Endometrium (tissue), 2 donors: ENCODE results near the gene INPPL1.
"Not testable (repeated sequence)": the region's sequence is repeated elsewhere in the genome, so short reads cannot be mapped to it uniquely, and the experiment has no call there.

Experiments
- FAIRE-seq: peaks from 2 replicates; lab custom pipeline; 2012; peaks lifted over from hg19 to GRCh38; lab: Jason Lieb, UNC
- donor health status: control.
- donor health status: control.

INPPL1 gene, protein sequence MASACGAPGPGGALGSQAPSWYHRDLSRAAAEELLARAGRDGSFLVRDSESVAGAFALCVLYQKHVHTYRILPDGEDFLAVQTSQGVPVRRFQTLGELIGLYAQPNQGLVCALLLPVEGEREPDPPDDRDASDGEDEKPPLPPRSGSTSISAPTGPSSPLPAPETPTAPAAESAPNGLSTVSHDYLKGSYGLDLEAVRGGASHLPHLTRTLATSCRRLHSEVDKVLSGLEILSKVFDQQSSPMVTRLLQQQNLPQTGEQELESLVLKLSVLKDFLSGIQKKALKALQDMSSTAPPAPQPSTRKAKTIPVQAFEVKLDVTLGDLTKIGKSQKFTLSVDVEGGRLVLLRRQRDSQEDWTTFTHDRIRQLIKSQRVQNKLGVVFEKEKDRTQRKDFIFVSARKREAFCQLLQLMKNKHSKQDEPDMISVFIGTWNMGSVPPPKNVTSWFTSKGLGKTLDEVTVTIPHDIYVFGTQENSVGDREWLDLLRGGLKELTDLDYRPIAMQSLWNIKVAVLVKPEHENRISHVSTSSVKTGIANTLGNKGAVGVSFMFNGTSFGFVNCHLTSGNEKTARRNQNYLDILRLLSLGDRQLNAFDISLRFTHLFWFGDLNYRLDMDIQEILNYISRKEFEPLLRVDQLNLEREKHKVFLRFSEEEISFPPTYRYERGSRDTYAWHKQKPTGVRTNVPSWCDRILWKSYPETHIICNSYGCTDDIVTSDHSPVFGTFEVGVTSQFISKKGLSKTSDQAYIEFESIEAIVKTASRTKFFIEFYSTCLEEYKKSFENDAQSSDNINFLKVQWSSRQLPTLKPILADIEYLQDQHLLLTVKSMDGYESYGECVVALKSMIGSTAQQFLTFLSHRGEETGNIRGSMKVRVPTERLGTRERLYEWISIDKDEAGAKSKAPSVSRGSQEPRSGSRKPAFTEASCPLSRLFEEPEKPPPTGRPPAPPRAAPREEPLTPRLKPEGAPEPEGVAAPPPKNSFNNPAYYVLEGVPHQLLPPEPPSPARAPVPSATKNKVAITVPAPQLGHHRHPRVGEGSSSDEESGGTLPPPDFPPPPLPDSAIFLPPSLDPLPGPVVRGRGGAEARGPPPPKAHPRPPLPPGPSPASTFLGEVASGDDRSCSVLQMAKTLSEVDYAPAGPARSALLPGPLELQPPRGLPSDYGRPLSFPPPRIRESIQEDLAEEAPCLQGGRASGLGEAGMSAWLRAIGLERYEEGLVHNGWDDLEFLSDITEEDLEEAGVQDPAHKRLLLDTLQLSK

DNA sequence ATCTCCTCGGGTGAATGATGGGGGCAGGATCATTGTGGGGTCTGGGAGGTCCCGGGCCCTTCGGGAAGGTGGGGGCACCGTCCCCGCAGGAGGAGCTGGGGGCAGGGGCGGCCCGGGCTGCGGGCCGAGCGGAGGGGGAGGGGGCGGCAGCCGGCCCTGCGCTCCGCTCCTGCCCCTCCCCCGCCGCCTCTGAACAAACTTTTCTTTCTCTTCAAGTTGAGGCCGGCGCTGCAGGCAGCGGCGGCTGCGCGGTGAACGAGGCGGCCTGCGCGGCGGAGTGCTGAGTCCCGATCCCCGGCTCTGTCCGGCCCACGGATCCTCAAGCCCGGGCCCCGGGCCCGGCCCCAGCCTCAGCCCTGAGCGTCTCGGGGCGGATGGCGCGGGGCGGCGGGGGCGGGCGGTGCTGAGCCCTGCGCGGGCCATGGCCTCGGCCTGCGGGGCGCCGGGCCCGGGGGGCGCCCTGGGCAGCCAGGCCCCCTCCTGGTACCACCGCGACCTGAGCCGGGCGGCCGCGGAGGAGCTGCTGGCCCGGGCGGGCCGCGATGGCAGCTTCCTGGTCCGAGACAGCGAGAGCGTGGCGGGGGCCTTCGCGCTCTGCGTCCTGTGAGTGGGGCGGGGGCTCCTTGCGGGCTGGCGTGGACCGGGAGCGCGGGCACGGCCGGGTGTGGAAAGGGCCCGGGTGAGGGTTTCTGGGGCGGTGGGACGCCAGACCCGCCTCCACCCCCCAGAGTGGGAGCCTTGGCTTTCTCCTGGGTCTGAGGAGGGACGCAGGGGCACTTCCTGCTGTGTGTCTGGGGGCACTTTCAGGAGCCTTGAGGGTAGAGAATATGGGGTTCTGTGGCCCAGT lies at the start of gene INPPL1:
Gene INPPL1, plus strand, starts transcription at position 204 of the 847 bp plus-strand sequence. Its CDS starts 218 bp downstream, at position 422.
- no peak for FAIRE-seq

DNA sequence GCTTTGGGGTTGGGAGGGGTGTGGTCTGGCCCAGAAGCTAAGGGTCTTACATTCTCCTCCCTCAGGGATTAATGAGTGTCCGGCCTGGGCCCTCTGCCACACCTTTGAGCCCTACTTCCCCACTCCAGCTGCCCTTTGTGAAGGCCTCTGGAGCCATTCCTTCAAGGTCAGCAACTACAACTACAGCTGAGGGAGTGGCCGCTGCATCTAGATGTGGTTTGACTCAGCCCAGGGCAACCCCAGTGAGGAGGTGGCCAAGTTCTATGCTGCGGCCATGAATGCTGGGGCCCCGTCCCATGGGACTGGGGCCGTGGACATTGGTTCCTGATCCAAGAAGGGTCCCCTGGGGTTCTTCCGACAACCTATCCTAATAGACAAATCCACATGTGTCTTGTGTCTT lies 46.9 kb upstream of the INPPL1 start:
- no peak for FAIRE-seq

DNA sequence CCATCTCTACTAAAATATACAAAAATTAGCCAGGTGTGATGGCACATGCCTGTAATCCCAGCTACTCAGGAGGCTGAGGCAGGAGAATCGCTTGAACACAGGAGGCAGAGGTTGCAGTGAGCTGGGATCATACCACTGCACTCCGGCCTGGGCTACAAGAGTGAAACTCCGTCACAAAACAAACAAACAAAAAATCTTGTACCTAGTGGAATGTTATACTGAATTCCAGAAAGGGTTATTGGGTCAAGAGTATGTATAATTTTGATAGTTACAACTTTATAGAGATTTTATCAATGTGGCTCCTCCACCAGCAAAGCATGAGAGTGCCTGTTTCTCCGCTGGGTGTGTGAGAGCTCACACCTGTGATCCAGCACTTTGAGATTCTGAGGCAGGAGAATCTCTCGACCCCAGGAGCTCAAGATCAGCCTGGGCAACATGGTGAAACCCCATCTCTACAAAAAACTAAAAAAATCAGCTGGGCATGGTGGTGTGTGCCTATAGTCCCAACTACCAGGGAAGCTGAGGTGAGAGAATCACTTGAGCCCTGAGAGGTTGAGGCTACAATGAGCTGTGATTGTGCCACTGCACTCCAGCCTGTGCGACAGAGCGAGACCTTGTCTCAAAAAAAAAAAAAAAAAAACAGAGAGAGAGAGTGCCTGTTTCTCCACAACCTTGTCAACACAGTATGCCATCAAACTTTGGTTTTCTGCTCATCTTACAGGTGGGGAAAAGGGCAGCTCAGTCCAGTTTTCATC lies 45.3 kb upstream of the INPPL1 start:
- no peak for FAIRE-seq

DNA sequence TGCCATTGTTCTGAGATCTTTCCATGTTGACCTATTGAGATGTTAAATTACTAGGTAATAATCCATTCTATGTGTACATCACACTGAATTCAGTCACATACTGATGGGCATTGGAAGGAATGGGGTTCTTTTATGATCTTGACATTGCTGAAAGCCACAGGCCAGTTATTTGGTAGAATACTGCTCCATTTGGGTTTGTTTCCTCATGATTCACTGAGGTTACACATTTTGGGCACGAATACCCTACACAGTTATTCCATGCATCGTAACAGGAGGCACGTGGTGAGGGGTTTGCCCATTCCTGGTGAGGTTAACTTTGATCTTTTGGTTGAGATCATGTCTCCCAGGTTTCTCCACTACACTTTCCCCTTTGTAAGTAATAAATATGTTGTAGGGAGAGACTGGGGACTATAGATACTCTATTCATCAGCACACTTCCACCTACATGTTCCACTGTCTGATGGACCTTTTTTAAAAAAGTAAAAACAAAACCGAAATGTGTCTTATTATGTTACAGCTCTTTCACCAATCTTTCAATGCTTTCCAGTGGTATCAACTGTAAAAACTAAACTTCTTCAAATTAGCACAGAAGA lies 44.7 kb upstream of the INPPL1 start:
- no peak for FAIRE-seq

DNA sequence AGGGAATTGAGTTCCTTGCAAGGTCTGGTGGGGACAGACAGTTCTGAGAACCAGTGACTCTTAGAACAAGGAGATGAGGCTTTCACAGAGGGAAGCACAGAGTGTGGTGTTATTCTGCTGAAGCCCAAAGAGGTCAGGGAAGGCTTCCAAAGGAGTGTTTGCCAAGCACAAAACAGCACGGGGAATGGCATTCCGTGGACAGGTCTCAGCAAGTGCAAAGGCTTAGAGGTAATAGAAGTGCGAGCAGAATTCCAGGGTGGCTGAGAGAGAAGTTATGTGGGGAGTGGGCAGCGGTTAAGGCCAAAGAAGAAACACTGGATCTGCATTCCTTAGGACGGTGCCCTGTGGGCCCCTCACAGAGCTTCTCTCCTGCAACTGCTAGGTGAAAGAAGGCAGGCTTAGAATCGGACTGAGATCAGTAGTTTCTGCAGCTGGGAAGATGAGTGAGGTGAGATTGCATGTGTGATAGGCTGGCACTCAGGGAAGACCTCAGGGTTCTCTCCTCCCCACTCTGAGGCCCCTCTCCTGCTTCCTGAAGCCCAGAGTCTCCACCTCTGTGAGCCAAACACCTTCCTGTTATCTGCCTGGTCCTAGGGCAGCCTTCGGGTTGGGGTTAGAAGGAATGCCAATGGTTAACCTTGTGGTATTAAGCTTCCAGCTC lies 43.5 kb upstream of the INPPL1 start:
- FAIRE-seq: not testable (repeated sequence)

DNA sequence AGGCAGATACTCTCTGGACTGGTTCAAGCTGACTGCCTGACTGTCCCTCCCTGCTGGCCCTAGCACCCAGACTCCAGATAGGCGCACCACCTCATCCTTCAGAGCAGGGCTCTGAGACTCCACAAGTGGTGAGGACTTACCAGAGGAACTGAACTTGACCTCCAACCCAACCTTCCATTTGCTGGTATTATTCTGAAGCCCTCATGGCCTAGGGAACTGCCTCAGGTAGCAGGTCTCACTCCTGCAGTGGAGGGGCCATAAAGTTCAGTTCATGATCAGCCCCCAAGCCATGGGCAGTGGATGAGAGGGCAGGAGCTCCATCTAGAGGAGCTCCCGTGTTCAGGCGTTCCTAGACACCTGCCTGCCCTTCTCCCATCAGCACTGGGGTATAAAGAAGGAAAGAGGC lies 43.0 kb upstream of the INPPL1 start:
- FAIRE-seq: not testable (repeated sequence)

DNA sequence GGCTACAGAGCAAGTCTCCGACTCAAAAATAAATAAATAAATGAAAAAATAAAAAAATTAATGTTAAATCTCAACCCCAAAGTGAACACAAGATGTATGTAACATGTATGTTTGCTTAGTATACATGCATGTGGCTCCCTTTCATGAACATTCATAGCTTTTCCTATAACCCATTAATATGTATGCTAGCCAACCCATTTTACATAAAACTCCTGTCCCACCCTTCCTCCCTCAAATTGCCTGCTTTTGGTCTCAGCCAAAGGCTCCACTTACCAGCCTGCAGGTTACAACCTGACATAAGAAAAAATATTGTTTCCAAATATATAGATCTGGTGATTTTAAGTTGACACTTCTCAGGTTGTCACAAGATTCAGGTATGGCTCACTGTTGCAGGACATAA lies 36.3 kb upstream of the INPPL1 start:
- FAIRE-seq: no peak

DNA sequence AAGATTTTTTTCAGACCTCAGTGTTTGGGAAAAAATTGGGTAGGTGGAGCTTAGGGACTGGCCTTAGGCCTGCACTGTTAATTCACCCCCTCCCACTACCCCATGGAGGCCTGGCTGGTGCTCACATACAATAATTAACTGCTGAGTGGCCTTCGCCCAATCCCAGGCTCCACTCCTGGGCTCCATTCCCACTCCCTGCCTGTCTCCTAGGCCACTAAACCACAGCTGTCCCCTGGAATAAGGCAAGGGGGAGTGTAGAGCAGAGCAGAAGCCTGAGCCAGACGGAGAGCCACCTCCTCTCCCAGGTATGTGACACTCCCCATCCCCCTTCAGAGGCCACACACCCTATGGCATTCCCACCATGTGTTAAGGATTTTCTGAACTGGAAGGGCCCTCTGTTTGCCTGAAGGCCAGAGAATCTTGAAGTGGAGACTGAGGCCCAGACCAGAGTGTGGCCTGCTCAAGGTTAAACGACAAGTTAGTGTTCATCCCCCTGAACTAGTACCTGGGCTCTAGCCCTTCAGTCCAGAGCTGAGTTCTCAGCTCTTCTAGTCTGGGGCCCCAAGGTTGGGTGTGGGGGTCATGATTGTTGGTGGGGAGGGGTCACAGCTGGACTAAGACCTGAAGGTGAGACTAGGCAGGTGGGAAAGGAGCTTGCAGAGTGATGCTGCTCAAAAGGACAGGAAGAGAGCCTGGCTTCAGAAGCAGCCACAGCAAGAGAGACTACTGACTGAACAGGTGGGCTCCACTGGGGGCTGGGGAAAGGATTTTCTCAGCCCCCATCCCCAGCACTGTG lies 34.9 kb upstream of the INPPL1 start:
- no peak for FAIRE-seq

DNA sequence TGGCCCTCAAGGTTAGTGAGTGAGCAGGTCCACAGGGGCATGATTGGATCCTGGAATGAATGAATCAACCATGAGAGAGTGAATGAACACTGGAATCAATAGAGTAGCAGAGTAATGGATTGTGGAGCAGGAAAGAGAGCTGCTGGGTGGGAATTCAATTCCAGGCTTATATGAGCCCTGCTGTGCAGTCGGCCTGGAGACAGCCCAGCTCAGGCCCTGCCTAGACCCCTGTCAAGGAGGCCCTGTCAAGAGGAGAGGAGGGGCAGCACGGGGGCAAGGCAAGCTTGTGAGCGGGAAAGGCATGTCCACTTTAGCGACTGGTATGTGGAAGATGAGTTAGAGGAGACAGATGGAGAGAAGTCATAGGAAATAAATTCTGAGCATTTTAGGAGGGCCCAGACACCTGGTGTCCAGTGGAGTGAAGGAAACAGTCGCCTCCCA lies 33.9 kb upstream of the INPPL1 start:
- FAIRE-seq: no peak

DNA sequence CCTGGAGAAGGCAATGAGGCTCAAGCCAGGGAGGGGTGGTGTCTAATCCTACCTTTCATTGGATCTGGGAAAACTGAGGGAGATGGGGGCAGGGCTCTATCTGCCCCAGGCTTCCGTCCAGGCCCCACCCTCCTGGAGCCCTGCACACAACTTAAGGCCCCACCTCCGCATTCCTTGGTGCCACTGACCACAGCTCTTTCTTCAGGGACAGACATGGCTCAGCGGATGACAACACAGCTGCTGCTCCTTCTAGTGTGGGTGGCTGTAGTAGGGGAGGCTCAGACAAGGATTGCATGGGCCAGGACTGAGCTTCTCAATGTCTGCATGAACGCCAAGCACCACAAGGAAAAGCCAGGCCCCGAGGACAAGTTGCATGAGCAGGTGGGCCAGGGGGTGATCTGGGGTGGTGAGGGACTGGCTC lies 32.6 kb upstream of the INPPL1 start, which contains the start of gene FOLR1:
Gene FOLR1, plus strand, starts transcription at position 180 of the 421 bp plus-strand sequence. Its CDS starts 34 bp downstream, at position 214.
- no peak for FAIRE-seq

DNA sequence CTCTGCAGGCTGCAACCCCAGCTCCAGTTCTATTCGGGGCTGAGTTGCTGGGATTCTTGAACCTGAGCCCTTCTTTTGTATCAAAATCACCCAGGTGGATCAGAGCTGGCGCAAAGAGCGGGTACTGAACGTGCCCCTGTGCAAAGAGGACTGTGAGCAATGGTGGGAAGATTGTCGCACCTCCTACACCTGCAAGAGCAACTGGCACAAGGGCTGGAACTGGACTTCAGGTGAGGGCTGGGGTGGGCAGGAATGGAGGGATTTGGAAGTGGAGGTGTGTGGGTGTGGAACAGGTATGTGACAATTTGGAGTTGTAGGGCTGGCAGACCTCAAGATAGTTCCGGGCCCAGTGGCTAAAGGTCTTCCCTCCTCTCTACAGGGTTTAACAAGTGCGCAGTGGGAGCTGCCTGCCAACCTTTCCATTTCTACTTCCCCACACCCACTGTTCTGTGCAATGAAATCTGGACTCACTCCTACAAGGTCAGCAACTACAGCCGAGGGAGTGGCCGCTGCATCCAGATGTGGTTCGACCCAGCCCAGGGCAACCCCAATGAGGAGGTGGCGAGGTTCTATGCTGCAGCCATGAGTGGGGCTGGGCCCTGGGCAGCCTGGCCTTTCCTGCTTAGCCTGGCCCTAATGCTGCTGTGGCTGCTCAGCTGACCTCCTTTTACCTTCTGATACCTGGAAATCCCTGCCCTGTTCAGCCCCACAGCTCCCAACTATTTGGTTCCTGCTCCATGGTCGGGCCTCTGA lies 28.9 kb upstream of the INPPL1 start:
- FAIRE-seq: no peak

DNA sequence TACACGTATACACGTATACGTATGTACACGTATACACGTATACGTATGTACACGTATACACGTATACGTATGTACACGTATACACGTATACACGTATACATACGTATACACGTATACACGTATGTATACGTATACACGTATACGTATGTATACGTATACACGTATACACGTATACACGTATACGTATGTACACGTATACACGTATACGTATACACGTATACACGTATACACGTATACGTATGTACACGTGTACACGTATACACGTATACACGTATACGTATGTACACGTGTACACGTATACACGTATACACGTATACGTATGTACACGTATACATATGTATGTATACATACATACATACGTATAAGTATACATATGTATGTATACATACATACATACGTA lies 23.1 kb upstream of the INPPL1 start:
- FAIRE-seq: peak; percentile 23

DNA sequence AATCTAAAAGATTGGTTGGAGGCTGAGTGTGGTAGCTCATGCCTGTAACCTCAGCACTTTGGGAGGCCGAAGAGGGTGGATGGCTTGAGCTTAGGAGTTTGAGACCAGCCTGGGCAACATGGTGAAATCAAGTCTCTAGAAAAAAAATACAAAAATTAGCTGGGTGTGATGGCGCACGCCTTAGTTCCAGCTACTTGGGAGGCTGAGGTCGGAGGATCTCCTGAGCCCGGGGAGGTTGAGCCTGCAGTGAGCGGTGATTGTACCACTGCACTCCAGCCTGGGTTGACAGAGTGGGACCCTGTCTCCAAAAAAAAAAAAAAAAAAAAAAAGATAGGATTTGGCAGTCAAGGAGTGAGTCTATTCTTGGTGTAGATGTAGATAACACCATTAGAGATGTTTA lies 22.0 kb upstream of the INPPL1 start:
- no peak for FAIRE-seq

DNA sequence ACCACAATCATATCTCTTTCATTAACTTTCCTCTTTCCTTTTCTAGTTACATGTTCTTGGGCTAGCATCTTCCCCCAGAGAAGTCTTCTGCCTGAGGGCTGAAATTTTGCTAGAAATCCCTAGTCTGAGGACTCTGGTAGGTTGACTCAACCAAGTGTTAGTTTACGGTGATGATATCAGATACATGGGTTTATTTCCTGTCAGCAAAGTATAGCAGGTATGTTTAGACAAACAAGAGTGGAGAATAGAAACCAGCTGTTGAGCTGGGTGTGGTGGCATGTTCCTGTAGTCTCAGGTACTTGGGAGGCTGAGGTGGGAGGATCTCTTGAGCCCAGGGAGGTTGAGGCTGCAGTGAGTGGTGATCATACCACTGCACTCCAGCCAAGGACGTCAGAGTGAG lies 21.4 kb upstream of the INPPL1 start:
- FAIRE-seq: no peak

DNA sequence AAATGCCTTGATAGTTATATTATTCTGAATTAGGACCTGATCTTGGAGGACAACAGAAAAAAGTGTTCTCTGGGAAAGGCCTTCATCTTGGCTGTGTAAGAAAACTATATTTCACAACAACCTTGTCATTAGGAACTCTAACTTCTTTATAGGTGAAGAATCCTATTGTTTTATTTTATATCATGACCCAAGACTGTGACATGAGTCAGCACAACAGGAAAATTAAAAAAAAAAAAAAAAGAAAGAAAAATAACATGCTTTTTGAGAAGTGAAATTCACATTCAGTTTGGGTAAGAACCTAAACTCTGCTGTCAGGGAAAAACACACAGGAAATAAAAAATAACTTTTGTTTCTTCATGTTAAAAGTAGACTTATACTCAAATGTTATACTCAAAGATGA lies 19.7 kb upstream of the INPPL1 start:
- FAIRE-seq: no peak

DNA sequence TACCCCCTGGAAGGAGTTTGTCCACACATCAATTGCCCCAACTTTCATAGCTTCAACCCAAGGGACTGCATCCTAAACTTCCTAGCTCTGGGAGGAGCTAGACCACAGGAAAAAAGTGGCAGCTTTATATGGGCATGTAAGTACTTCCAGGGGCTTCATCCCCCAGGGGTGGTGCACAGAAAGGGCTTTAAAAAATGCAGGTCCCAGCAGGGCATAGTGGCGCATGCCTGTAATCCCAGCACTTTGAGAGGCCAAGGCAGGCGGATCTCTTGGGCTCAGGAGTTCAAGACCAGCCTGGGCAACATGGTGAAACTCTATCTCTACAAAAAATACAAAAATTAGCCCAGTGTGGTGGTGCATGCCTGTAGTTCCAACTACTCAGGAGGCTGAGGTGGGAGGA lies 17.8 kb upstream of the INPPL1 start:
- FAIRE-seq: not testable (repeated sequence)

DNA sequence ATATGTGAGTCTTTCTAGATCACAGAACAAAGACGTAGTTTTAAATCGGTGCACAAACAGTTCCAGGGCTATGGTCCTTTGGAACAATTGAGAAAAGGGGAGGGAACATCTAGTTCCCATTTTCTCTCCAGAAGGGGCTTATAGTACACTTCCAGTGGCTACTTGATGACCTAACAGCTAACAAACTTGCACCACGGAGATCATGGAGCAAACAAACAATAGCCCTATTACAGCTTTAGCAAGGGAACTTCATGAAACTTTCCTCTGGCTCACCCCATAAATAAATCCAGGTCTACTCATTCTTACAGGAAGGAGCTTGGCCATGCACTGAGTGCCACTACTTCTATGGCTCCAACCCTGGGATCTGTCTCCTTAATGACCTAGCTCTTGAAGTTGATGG lies 16.3 kb upstream of the INPPL1 start:
- no peak for FAIRE-seq

DNA sequence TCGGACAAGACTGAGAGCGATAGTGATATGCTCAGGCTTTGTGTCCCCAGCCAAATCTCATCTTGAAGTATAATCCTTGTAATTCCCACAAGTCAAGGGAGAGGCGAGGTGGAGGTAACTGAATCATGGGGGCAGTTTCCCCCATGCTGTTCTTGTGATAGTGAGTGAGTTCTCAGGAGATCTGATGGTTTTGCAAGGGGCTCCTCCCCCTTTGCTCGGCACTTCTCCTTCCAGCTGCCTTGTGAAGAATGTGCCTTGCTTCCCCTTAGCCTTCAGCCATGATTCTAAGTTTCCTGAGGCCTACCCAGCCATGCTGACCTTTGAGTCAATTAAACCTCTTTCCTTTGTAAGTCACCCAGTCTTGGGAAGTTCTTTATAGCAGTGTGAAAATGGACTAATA lies 15.5 kb upstream of the INPPL1 start:
- FAIRE-seq: no peak
